Activated naive CD8-positive, alpha-beta T cell treated with anti-CD3 and anti-CD28 coated beads, Interleukin-2, amount 50 U/mL, for 24 hours (primary cell): ENCODE data around the gene EML5.
A peak's percentile ranks its signal among the peaks of the same experiment; 100 is the strongest.

ENCODE experiments used
- ATAC-seq: fragments of 150-1000 bp; cut with Tn5 transposase; one replicate; pipeline ENCODE4 v1.10.0; 2021
- DNase-seq: peaks from one replicate; pipeline ENCODE4 v3.0.0; 2021
- H3K27ac Mint-ChIP-seq: one replicate; pipeline ENCODE4 v1.8.0; 2021; ENCODE audit warnings: mild to moderate bottlenecking, mixed read lengths
- H3K27me3 Mint-ChIP-seq: one replicate; pipeline ENCODE4 v1.8.0; 2021; ENCODE audit warnings: mixed read lengths
- H3K36me3 Mint-ChIP-seq: one replicate; pipeline ENCODE4 v1.8.0; 2021; ENCODE audit warnings: low read depth, mixed read lengths
- H3K4me1 Mint-ChIP-seq: one replicate; pipeline ENCODE4 v1.8.0; 2021; ENCODE audit warnings: mixed read lengths
- H3K4me3 Mint-ChIP-seq: one replicate; pipeline ENCODE4 v1.8.0; 2021; ENCODE audit warnings: mild to moderate bottlenecking, moderate library complexity, mixed read lengths
- H3K9me3 Mint-ChIP-seq: one replicate; pipeline ENCODE4 v1.8.0; 2021; ENCODE audit warnings: mixed read lengths

The EML5 gene

GRCh38 chr14:88604212-88604611, 188.5 kb downstream of the EML5 start:
- Mint-ChIP-seq H3K27me3 (no peaks in the 10 kb centered on the region), H3K4me3 (no peak overlapping the region)

GRCh38 chr14:88599761-88600439, 192.9 kb downstream of the EML5 start:
- Mint-ChIP-seq H3K27ac (peak overlapping the region; percentile 79), H3K9me3 (no peaks in the 10 kb centered on the region), H3K27me3 (no peaks in the 10 kb centered on the region), H3K4me3 (peak overlapping the region; percentile 47), H3K4me1 (peaks cover 38% of the 10 kb centered on the region), H3K36me3 (peaks cover 71% of the 10 kb centered on the region)
- peak; percentile 10 for DNase-seq
- ATAC-seq = peak; percentile 95

More at GRCh38 chr14:88604212-88604611, 188.5 kb downstream of the EML5 start:
- H3K9me3 Mint-ChIP-seq = no peaks in the 10 kb centered on the region
- no peak overlapping the region for H3K27ac Mint-ChIP-seq
- H3K36me3 Mint-ChIP-seq = peaks cover 65% of the 10 kb centered on the region
- DNase-seq = no peak
- peaks cover 19% of the 10 kb centered on the region for H3K4me1 Mint-ChIP-seq
- no peak for ATAC-seq

- H3K4me3 Mint-ChIP-seq = peak overlapping the region; percentile 47
- ATAC-seq = no peak
- no peaks in the 10 kb centered on the region for H3K9me3 Mint-ChIP-seq
- H3K4me1 Mint-ChIP-seq = peaks cover 42% of the 10 kb centered on the region
- no peaks in the 10 kb centered on the region for H3K27me3 Mint-ChIP-seq
- peak overlapping the region; percentile 79 for H3K27ac Mint-ChIP-seq
- H3K36me3 Mint-ChIP-seq = peaks cover 72% of the 10 kb centered on the region
- no peak for DNase-seq
Measured at GRCh38 chr14:88599326-88599725, 193.4 kb downstream of the EML5 start.

GRCh38 chr14:88598097-88598675, 194.6 kb downstream of the EML5 start:
- DNase-seq = no peak
- Mint-ChIP-seq H3K36me3 (peaks cover 71% of the 10 kb centered on the region), H3K9me3 (no peaks in the 10 kb centered on the region), H3K4me1 (peaks cover 42% of the 10 kb centered on the region), H3K27ac (peak overlapping the region; percentile 76), H3K4me3 (no peak overlapping the region), H3K27me3 (no peaks in the 10 kb centered on the region)
- ATAC-seq = peak; percentile 30

- ATAC-seq = no peak
- Mint-ChIP-seq H3K27ac (peak overlapping the region; percentile 76), H3K36me3 (peaks cover 72% of the 10 kb centered on the region), H3K4me3 (no peak overlapping the region), H3K4me1 (peaks cover 42% of the 10 kb centered on the region), H3K9me3 (no peaks in the 10 kb centered on the region), H3K27me3 (no peaks in the 10 kb centered on the region)
- no peak for DNase-seq
Measured at GRCh38 chr14:88597601-88598000, 195.2 kb downstream of the EML5 start.

- H3K4me3 Mint-ChIP-seq = no peak overlapping the region
- H3K27ac Mint-ChIP-seq = no peak overlapping the region
- H3K27me3 Mint-ChIP-seq = no peaks in the 10 kb centered on the region
- H3K36me3 Mint-ChIP-seq = peaks cover 69% of the 10 kb centered on the region
- DNase-seq = no peak
- peaks cover 42% of the 10 kb centered on the region for H3K4me1 Mint-ChIP-seq
- no peaks in the 10 kb centered on the region for H3K9me3 Mint-ChIP-seq
- ATAC-seq = no peak
Measured at GRCh38 chr14:88597038-88597437, 195.7 kb downstream of the EML5 start.

GRCh38 chr14:88592031-88592430, 200.7 kb downstream of the EML5 start:
- Mint-ChIP-seq H3K4me3 (no peak overlapping the region), H3K27me3 (no peaks in the 10 kb centered on the region), H3K4me1 (peaks cover 10% of the 10 kb centered on the region), H3K9me3 (no peaks in the 10 kb centered on the region), H3K36me3 (peaks cover 71% of the 10 kb centered on the region), H3K27ac (no peak overlapping the region)
- DNase-seq (no peak), ATAC-seq (no peak)

- peaks cover 69% of the 10 kb centered on the region for H3K36me3 Mint-ChIP-seq
- H3K4me3 Mint-ChIP-seq = no peak overlapping the region
- DNase-seq = no peak
- no peaks in the 10 kb centered on the region for H3K9me3 Mint-ChIP-seq
- ATAC-seq = no peak
- no peak overlapping the region for H3K27ac Mint-ChIP-seq
- H3K27me3 Mint-ChIP-seq = no peaks in the 10 kb centered on the region
- peaks cover 7% of the 10 kb centered on the region for H3K4me1 Mint-ChIP-seq
Measured at GRCh38 chr14:88590173-88590572, 202.6 kb downstream of the EML5 start.

- peaks cover 3% of the 10 kb centered on the region for H3K4me1 Mint-ChIP-seq
- H3K27ac Mint-ChIP-seq = peak overlapping the region; percentile 7
- no peaks in the 10 kb centered on the region for H3K9me3 Mint-ChIP-seq
- ATAC-seq (no peak), DNase-seq (no peak)
- H3K36me3 Mint-ChIP-seq = peaks cover 65% of the 10 kb centered on the region
- H3K27me3 Mint-ChIP-seq = no peaks in the 10 kb centered on the region
- no peak overlapping the region for H3K4me3 Mint-ChIP-seq
Measured at GRCh38 chr14:88588081-88588480, 204.7 kb downstream of the EML5 start.

- Mint-ChIP-seq H3K27ac (no peak overlapping the region), H3K36me3 (peaks cover 58% of the 10 kb centered on the region), H3K27me3 (no peaks in the 10 kb centered on the region), H3K4me1 (no peaks in the 10 kb centered on the region), H3K9me3 (no peaks in the 10 kb centered on the region), H3K4me3 (no peak overlapping the region)
- DNase-seq (no peak), ATAC-seq (no peak)
Measured at GRCh38 chr14:88584451-88584850, 208.3 kb downstream of the EML5 start.

- H3K27ac Mint-ChIP-seq = no peak overlapping the region
- H3K4me1 Mint-ChIP-seq = no peaks in the 10 kb centered on the region
- no peak overlapping the region for H3K4me3 Mint-ChIP-seq
- ATAC-seq (no peak), DNase-seq (no peak)
- no peaks in the 10 kb centered on the region for H3K9me3 Mint-ChIP-seq
- peaks cover 65% of the 10 kb centered on the region for H3K36me3 Mint-ChIP-seq
- H3K27me3 Mint-ChIP-seq = no peaks in the 10 kb centered on the region
Measured at GRCh38 chr14:88576222-88576621, 216.5 kb downstream of the EML5 start.

GRCh38 chr14:88572117-88572516, 220.6 kb downstream of the EML5 start:
- ATAC-seq (no peak), DNase-seq (no peak)
- peaks cover 3% of the 10 kb centered on the region for H3K9me3 Mint-ChIP-seq
- no peaks in the 10 kb centered on the region for H3K27me3 Mint-ChIP-seq
- no peak overlapping the region for H3K27ac Mint-ChIP-seq
- no peak overlapping the region for H3K4me3 Mint-ChIP-seq
- peaks cover 73% of the 10 kb centered on the region for H3K36me3 Mint-ChIP-seq
- H3K4me1 Mint-ChIP-seq = peaks cover 2% of the 10 kb centered on the region

GRCh38 chr14:88568196-88568595, 224.6 kb downstream of the EML5 start:
- peaks cover 18% of the 10 kb centered on the region for H3K4me1 Mint-ChIP-seq
- H3K4me3 Mint-ChIP-seq = no peak overlapping the region
- DNase-seq (no peak), ATAC-seq (no peak)
- H3K27ac Mint-ChIP-seq = no peak overlapping the region
- peaks cover 64% of the 10 kb centered on the region for H3K36me3 Mint-ChIP-seq
- no peaks in the 10 kb centered on the region for H3K27me3 Mint-ChIP-seq
- peaks cover 3% of the 10 kb centered on the region for H3K9me3 Mint-ChIP-seq

- H3K27ac Mint-ChIP-seq = no peak overlapping the region
- no peak overlapping the region for H3K4me3 Mint-ChIP-seq
- H3K9me3 Mint-ChIP-seq = peaks cover 3% of the 10 kb centered on the region
- ATAC-seq (no peak), DNase-seq (no peak)
- H3K36me3 Mint-ChIP-seq = peaks cover 50% of the 10 kb centered on the region
- peaks cover 29% of the 10 kb centered on the region for H3K4me1 Mint-ChIP-seq
- peaks cover 14% of the 10 kb centered on the region for H3K27me3 Mint-ChIP-seq
Measured at GRCh38 chr14:88565427-88565826, 227.3 kb downstream of the EML5 start.

- Mint-ChIP-seq H3K27ac (peak overlapping the region; percentile 93), H3K27me3 (peaks cover 23% of the 10 kb centered on the region)
Measured at GRCh38 chr14:88563845-88564244, 228.9 kb downstream of the EML5 start.

More at GRCh38 chr14:88563845-88564244, 228.9 kb downstream of the EML5 start:
- peaks cover 33% of the 10 kb centered on the region for H3K4me1 Mint-ChIP-seq
- no peak for DNase-seq
- H3K9me3 Mint-ChIP-seq = peaks cover 3% of the 10 kb centered on the region
- no peak for ATAC-seq
- peak overlapping the region; percentile 87 for H3K4me3 Mint-ChIP-seq
- H3K36me3 Mint-ChIP-seq = peaks cover 36% of the 10 kb centered on the region
